Measurements from ENCODE around the gene PNMA6F.
"Not testable (repeated sequence)": the region's sequence is repeated elsewhere in the genome, so short reads cannot be mapped to it uniquely, and the experiment has no call there.

Gene PNMA6F

DNA sequence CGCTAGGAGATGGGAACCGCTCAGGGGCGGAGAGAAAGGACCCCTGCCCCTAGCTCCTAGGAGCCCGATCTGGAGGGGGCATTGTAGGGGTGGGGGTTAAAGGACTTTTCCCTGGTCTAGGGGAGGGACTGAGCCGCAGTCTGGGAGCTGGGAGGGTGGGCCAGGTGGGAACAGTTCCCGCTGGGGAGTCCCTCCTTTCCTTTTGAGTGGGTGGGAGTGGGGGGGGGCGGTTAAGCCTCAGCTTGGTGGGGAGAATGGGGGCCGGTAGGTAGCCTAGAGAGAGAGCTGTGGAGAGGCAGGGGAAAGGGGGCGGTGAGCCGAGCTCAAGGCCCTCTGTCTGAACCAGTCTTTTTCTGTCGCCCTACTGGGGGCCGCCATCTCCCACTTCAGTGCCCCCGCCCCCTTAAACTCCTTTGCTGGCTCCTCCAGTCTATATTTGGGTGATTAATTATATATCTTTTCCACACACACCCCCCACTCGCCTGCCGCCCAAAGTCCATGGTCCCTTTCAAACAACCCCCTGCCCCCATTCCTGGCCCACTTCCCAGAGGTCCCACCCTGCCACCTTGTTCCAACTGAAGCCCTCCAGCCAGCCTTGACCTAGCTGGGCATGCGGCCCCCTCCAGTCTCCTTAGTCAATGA lies 13.2 kb upstream of the PNMA6F start:
- DNase-seq, result no peak

- peak; percentile 74 for DNase-seq
These were observed 12.5 kb upstream of the PNMA6F start, which contains the start of gene ZNF275 for GRCh38 chrX:153333821-153334653. Gene ZNF275 (plus strand): TSS chrX:153334153. CDS start chrX:153336680, 2,527 bp downstream.

GRCh38 chrX:153333266-153333665 lies 11.7 kb upstream of the PNMA6F start:
- no peak for DNase-seq

DNA sequence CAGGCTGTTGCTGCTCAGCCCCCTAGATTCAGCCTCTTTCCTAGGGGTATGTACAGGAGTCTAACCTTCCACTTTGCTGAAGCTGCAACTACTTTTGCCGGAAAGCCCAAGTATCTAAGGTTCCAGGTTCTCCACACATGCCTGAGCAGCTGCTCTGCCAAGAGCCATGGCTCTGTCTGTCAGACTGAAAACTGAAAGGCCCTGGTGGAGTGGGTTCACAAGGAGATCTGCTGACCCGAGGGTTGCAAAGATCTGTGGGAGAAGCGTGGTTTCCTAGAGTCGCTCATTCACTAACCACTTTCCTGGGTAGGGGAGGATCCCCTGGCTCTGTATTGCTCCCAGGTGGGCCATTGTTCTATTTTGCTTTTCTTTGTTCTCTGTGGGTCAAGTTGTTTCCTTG lies 6.0 kb upstream of the PNMA6F start:
- no peak for DNase-seq

- no peak for DNase-seq
These were observed 897 bp downstream of the PNMA6F start for GRCh38 chrX:153320555-153321184.

GRCh38 chrX:153320047-153320443 lies 1.5 kb downstream of the PNMA6F start:
- not testable (repeated sequence) for DNase-seq

- no peak for DNase-seq
These were observed 2.1 kb downstream of the PNMA6F start for GRCh38 chrX:153319295-153320046.

- no peak for DNase-seq
These were observed 2.8 kb downstream of the PNMA6F start for GRCh38 chrX:153318811-153319210.

DNA sequence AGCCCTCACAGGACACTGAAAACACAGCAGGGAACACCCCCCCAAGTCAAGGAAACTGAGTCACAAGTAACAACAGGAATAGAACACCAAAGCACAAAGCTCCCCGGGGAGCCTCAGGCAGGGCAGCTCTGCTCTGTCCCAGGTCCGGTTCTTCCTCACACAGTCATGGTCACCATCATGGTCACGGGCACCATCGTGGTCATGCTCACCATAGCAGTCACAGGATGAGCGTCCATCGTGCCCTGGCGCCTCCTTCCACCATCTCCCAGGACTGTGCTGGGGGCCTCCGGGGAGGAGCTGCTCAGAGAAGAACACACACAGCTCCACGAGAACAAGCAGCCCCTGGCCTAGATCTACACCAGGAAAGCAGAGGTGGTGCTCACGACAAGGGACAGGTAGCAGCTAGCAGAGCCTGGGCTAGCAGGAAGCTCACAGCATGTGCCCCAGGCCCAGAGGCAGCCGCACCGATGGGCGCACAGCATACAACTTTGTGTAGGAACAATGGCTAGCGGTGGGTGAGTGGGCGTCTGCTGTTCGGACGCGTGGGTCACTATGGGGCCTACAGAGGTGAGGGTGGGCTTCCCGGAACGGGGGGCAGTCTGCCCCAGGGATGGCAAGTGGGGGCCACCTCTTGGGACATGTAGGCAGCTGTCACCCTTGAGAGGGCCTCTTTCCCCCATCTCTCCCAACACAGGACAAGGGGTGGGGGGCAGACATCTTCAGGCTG lies 3.4 kb downstream of the PNMA6F start:
- no peak for DNase-seq

DNA sequence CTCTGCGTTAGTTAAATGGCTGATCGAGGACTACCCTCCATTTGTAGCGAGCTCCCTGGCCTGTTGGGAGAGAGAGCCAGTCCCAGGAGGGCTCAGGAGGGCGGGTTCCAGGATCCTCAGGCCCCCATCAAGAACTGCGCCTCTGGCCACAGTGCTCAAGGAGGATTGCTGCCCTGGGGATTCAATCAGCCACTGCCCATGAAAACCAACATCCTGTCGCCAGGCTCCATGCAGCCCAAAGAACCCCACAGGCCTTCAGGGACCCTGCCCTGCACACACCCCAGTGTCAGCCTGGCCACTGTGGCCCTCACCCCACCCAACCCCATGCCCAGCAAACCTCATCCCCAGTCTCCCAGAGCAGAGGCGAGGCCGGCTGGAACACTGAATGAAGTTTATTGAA lies 4.3 kb downstream of the PNMA6F start:
- DNase-seq, result no peak

- DNase-seq, result no peak
These were observed 8.7 kb downstream of the PNMA6F start for GRCh38 chrX:153312842-153313241.

DNA sequence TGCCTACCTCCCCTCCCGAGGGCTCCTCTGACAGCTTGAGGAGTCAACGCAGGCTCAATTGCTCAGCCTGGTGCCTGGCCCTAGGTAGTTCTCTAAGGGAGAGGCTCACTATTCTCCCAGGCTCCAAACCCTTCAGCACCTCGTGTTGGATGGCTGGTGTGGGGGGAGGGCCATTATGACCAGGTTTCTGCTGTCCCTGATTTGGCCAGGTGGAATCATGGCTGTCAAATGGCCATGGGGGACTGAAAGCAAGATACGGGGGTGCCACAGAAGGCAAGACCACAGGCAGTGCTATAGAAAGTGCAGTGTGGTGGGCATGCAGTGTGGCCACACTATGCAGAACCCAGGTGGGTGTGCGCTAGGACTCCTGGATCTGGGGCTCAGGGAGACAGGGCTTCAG lies 9.5 kb downstream of the PNMA6F start:
- no peak for DNase-seq

DNA sequence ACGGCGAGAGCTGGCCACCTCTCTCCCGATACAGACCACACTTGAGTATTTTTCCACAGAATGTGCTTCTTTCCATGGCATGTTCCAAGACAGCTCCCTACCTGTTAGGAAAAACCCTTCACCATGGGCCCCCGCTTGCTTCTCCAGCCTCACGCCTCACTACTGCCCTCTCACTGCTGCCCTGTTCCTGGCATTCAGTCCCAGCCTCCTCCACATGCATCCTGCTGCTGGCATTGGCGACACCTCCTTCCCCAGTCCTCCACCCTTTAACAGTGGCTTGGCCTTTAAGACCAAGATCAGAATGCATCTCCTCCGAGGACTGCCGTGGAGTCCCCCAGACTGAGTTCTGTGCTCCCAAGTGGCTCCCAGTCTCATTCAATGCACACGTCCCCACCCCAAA lies 10.7 kb downstream of the PNMA6F start:
- DNase-seq, result no peak

DNA sequence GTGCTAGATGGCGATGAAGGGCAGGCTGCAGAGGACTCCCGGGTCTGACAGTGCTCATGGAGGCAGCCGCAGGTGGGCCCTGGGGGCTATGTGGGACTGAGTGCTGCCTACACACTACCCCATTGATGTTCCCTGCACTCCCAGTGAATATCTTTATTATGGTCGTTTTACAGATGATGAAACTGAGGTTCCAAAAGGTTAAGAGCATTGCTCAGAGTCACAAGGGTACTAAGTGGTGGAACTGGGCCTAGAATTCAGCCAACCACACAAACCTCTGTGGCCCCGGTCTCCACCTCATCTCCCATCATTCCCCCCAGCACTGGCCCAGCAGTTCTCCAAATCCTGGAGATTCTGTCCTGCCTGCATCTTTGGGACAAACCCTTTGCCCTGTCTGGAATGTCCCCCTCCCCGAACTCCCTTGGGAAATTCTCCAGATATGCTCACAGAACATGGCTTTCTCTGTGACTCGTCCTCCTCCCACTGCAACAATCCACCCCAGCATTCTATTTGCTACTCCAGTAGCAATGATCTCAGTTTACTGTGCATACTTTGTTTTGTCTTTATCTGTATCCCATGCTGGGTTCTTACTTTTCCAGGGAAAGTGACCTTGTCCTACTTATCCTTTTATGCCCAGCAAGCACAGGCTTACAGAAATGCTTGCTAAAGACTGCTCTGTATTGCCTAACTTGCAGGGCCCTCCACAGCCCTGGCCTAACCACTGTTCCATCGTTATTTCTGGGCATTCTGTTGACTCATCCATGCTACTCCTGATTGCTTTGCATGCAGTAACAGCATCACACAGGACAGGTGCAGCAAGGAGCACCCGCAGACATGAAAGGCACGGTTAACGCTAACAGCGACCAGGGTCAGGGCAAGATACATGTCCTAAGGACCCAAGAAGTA lies 14.0 kb downstream of the PNMA6F start:
- no peak for DNase-seq

GRCh38 chrX:153306527-153307115 lies 14.9 kb downstream of the PNMA6F start:
- DNase-seq, result no peak

DNA sequence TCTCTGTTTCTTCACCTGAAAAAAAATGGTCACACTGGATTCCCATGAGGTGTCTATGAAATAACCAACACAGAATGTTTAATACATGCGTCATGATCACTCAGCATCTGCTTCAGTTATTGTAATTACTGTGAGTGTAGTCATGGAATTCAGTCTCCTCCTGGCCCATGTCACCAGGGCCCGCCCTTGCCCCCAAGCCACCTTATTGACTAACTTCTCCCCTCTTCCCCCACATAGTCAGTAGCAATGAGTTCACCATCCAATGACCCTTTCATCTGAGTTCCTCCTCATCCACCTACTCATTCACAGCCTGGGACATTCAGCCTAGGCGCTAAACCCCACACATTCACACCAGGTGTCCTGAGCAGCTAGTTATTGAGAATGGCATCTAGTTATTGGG lies 15.6 kb downstream of the PNMA6F start:
- no peak for DNase-seq

- DNase-seq, result no peak
These were observed 16.4 kb downstream of the PNMA6F start for GRCh38 chrX:153304988-153305736.

- no peak for DNase-seq
These were observed 18.0 kb downstream of the PNMA6F start for GRCh38 chrX:153303276-153304262.

DNA sequence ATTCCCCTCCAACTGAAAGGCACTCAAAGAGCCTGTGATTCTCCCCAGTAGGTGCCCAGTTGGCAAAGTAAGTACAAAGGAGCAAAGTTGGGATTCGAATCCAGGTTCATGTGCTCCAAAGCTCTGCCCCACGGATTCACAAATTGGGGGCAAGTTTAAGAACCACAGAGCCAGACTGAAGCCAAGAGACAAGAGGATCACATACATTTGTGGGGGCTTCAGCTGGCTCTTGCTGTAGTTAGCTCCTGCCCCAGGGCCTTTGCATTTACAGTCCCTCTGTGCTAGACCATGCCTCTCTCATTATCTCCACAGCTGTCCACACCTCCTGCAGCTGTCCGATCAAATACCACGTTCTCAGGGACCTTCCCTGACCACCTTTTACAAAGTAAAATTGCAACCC lies 18.8 kb downstream of the PNMA6F start:
- DNase-seq, result no peak
